GM13977 (cell line): ENCODE data around the gene SLC25A22.

ENCODE experiments used
- DNase-seq: peaks from one replicate; pipeline ENCODE4 v3.0.0; 2012; ENCODE audit warnings: low spot score
- CTCF ChIP-seq: IDR thresholded peaks from 2 replicates; pipeline ENCODE4 v1.5.1; 2012; ENCODE audit warnings: mild to moderate bottlenecking, control low read depth; ENCODE audit not compliant: insufficient read depth; ENCODE audit errors: extremely low read depth, missing control alignments
- in situ Hi-C: fragments of 300-500 bp; cut with MboI; formaldehyde crosslinking; loops from one replicate; pipeline ENCODE4 v1.12.0; 2022; ENCODE audit warnings: low sequenced_read_pairs, low pct_unique_long_range_greater_than_20kb, mixed read lengths, inconsistent platforms; ENCODE audit not compliant: unreplicated experiment

SLC25A22 gene

GRCh38 chr11:760236-760635 lies 37.8 kb downstream of the SLC25A22 start:
- in situ Hi-C loops, result no loop called here
- no peak for DNase-seq
- no peak for TF ChIP-seq CTCF

- DNase-seq, result no peak
- in situ Hi-C loops, result no loop called here
- TF ChIP-seq CTCF, result no peak
These were observed 48.4 kb downstream of the SLC25A22 start for GRCh38 chr11:749731-750130.

- in situ Hi-C loops, result no loop called here
- no peak for DNase-seq
These were observed 50.1 kb downstream of the SLC25A22 start for GRCh38 chr11:748007-748359.

GRCh38 chr11:747158-748006 lies 50.7 kb downstream of the SLC25A22 start, which contains the start of gene TALDO1:
TALDO1 (plus strand) TSS chr11:747464; CDS start chr11:747482, 18 bp downstream.
- peak; percentile 98 for DNase-seq
- peak; percentile 28 for TF ChIP-seq CTCF
- in situ Hi-C loops, result no loop called here

More at GRCh38 chr11:748007-748359, 50.1 kb downstream of the SLC25A22 start:
- TF ChIP-seq CTCF, result no peak

- DNase-seq, result peak; percentile 56
- in situ Hi-C loops, result no loop called here
- no peak for TF ChIP-seq CTCF
These were observed 51.6 kb downstream of the SLC25A22 start for GRCh38 chr11:746289-747157.

GRCh38 chr11:745428-745827 lies 52.7 kb downstream of the SLC25A22 start:
- TF ChIP-seq CTCF, result no peak
- in situ Hi-C loops, result no loop called here
- DNase-seq, result no peak
